Measurements from ENCODE around the gene IGF2R.

DNA sequence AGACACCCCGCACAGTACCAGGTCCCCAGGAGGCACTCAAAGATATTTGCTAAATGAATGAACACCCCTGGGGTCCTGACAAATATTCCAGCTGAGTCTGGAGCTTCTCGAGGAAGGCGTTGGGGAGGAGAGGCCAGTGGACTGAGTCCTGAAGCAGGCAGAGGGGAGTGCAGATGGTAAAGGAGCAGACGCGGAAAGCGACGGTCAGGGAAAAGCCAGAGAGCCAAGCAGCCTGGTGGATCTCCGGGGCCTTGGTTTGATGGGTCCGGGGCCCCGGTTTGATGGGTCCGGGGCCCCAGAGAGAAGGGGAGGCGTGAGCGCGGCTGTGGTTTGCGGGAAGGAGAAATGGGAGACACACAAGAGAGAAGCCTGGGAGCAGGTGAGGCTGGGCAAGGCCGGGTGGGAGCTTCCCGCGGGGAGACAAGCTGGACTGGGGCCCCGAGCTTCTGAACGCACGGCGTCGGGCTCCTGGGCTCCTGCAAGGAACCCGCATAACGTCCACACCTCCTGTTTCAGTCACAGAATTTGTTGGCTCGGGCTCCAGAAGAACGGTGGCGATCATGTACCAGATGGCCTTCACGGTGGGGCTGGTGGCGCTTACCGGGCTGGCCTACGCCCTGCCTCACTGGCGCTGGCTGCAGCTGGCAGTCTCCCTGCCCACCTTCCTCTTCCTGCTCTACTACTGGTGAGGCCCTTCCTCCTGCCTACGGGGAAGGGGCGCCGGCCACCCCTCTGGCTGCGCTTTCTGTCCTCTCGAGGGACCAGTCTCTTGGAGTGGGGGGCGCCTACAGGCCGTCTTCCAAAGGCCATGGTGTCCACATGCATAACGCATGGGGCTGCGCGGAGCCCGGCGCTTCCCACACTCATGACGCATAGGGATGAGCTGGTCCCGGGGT lies 164.8 kb downstream of the IGF2R start:
- no peak for TF ChIP-seq EZH2 (IDR thresholded peaks at IDR 0.05)
- TF ChIP-seq, protein P1, sequence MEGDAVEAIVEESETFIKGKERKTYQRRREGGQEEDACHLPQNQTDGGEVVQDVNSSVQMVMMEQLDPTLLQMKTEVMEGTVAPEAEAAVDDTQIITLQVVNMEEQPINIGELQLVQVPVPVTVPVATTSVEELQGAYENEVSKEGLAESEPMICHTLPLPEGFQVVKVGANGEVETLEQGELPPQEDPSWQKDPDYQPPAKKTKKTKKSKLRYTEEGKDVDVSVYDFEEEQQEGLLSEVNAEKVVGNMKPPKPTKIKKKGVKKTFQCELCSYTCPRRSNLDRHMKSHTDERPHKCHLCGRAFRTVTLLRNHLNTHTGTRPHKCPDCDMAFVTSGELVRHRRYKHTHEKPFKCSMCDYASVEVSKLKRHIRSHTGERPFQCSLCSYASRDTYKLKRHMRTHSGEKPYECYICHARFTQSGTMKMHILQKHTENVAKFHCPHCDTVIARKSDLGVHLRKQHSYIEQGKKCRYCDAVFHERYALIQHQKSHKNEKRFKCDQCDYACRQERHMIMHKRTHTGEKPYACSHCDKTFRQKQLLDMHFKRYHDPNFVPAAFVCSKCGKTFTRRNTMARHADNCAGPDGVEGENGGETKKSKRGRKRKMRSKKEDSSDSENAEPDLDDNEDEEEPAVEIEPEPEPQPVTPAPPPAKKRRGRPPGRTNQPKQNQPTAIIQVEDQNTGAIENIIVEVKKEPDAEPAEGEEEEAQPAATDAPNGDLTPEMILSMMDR (IDR thresholded peaks at IDR 0.05): no peak

Measured in neural progenitor cell (in vitro differentiated cells).